DOHH2 (cell line): ENCODE measurements around the gene UBE2D4.
"Not testable (repeated sequence)": the region's sequence is repeated elsewhere in the genome, so short reads cannot be mapped to it uniquely, and the experiment has no call there.

Experiments used
- EZH2phosphoT487 ChIP-seq: fragments of 200-600 bp; sonication (generic); IDR thresholded peaks from 2 replicates; pipeline ENCODE4 v1.6.1; 2017; ENCODE audit warnings: borderline replicate concordance, mild to moderate bottlenecking, antibody characterized with exemption, low read length, moderate library complexity, mixed read lengths
- TF ChIP-seq, protein P1 (sequence below): fragments of 200-600 bp; sonication (generic); IDR thresholded peaks from one replicate; pipeline ENCODE4 v1.5.1; 2014; ENCODE audit warnings: antibody characterized with exemption, mild to moderate bottlenecking, low read depth, low read length; ENCODE audit not compliant: poor library complexity, severe bottlenecking

- TF ChIP-seq, protein P1, sequence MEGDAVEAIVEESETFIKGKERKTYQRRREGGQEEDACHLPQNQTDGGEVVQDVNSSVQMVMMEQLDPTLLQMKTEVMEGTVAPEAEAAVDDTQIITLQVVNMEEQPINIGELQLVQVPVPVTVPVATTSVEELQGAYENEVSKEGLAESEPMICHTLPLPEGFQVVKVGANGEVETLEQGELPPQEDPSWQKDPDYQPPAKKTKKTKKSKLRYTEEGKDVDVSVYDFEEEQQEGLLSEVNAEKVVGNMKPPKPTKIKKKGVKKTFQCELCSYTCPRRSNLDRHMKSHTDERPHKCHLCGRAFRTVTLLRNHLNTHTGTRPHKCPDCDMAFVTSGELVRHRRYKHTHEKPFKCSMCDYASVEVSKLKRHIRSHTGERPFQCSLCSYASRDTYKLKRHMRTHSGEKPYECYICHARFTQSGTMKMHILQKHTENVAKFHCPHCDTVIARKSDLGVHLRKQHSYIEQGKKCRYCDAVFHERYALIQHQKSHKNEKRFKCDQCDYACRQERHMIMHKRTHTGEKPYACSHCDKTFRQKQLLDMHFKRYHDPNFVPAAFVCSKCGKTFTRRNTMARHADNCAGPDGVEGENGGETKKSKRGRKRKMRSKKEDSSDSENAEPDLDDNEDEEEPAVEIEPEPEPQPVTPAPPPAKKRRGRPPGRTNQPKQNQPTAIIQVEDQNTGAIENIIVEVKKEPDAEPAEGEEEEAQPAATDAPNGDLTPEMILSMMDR, result not testable (repeated sequence)
- not testable (repeated sequence) for TF ChIP-seq EZH2phosphoT487
Observed at GRCh38 chr7:43978102-43978501, 51.9 kb downstream of the UBE2D4 start.
